Lung microvascular endothelial cell (primary cell): Measurements from ENCODE around the gene TSPAN7. TPM values are rescaled to one million over a fixed set of nuclear protein-coding genes. Genes with fewer than 3 reads are reported as not detected.

Source experiments
- DNase-seq, 2 donors: peaks; one replicate each; pipeline versions ENCODE4 v3.0.0 to v3.0.0-alpha.2; 2010; ENCODE audit warnings: low read depth in 2 of 2
- total RNA-seq: library from RNA; depleted of rRNA; stranded (reverse); fragments of >200 nt; gene quantifications from 2 replicates; pipeline ENCODE4 v1.2.1, GENCODE V29; 2014

Gene TSPAN7
- total RNA-seq, 1 donor from 2014 or later: 38.1 TPM

DNA sequence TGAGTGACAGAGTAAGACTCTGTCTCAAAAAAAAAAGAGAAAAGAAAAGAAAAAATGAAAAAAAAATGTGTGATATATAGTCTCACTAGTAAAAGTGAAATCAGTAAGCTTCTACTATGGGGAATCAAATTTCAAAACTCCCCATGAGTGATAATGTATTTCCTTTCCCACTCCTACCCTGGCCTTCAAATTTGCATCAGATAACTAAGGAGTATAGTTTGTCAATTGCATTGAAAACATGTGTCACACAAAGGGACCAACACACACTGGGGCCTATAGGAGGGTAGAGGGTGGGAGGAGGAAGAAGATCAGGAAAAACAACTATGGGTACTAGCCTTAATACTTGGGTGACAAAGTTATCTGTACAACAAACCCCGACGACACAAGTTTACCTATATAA lies 118.4 kb downstream of the TSPAN7 start:
- DNase-seq: no peak

DNA sequence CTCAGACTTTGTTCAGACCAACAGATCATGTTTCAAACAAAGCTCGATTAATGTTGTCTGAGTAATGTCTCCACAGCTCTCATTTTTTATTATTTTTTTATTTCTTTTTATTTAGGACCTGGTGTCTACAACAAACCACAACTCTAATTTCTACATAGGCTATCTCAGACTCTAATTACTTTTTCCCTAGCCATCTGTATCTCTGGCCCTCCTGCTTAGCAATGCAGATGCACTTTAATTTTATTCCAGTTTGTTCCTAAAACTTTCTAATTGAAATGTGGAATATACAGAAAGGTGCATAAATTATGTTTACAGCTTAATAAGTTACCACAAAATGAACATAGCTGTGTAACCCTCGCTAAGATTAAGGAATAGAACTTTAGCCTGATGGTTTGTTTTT lies 120.8 kb downstream of the TSPAN7 start:
- no peak for DNase-seq

- DNase-seq: no peak
Measured at GRCh38 chrX:38692961-38693360, 131.6 kb downstream of the TSPAN7 start.

DNA sequence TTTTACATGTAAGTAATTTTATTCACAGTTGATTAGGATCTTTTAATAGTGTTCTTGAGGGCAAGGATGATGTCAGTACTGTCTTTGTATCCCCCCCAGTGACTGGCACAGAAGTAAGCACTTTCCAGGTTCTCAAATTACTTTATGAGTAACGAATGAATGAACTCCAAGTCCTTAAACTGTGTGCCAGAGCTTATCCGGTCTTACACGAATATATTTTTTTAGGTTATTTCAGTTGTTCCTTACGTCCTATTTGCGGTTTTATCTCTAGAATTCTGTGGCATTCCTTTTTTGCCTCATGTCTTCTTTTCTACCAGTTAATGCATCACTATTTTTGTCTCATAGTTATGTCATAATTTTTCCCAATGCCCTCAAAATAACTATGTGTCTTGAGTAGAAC lies 133.1 kb downstream of the TSPAN7 start:
- DNase-seq: no peak

DNA sequence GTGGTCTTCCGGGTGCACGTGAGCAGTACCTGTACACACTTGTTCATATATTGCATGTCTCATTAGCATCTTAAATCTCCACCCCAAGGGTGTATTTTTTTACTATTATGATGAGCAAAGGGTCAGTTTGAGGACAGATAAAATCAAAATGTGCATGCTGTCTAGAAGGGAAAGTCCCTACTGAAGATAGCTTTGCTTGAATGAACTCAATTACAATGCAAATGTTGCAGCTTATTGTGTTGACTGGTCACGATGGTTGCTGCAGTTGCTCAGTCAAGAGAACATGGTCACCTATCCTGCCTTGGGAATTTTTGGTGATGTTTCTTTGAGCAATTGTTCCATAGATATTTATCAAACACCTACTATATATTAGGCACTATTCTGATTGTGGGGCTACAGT lies 136.1 kb downstream of the TSPAN7 start:
- no peak for DNase-seq

GRCh38 chrX:38699121-38699520 lies 137.8 kb downstream of the TSPAN7 start:
- no peak for DNase-seq

GRCh38 chrX:38699696-38700095 lies 138.4 kb downstream of the TSPAN7 start:
- DNase-seq: no peak

- DNase-seq: no peak
Measured at GRCh38 chrX:38701073-38701472, 139.7 kb downstream of the TSPAN7 start.

GRCh38 chrX:38704146-38704882 lies 143.0 kb downstream of the TSPAN7 start:
- DNase-seq: no peak

DNA sequence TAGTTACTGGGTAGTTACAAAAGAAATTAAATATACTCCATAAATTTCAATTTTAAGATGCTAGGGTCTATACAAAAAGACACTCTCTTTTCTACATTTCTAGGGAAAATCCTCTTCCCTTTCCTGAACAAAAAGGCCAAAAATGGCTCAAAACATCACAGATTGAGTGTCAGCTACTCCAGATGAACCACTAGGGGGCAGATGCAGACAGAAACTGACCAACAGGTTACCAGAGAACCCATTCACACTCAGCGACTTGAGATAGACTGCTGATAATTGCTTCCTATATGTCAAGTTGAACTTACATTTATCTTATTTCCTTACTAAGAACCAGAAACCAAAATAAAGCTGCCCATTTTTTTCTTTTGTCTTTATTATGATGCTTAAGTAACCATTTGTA lies 156.5 kb downstream of the TSPAN7 start:
- peak; percentile 33 to 53 for DNase-seq

- no peak for DNase-seq
Measured at GRCh38 chrX:38718311-38718710, 157.0 kb downstream of the TSPAN7 start.

DNA sequence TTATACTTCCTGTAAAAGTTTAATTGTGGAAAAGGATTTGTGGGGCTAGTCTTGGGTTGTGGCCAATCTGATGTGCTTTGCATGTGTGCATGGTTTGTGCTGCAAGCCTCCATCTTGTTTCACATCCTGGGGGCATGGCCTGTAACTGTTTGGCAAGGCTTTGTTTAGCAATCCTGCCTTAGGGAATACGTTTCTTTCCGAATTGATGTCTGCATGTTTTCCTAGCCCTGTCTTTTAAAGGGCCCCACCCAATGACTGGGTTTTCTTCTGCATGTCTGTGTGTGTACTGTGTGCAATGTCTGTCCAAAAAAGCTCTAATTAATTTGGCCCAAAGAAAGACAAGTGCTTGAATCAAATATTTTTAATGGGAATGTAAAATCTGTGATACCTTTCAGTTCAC lies 165.3 kb downstream of the TSPAN7 start:
- DNase-seq: no peak

DNA sequence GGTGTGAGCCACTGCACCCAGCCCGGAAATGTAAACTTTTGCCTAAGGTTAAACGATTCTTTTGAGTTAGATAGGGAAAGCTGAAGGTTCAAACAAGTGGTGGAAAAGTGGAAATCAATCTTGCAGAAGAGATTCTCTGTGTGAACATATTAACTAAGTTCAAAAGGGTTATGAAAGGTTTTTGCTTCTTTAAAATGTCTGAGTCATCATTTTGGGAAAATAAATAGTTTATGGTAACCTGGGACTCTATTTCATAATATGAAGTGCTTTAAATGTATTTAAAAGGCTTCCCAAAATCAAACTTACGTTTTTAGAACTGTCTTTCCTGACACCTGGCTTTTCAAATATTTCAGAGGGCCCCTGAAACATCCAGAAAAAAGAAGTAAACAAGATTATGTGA lies 166.3 kb downstream of the TSPAN7 start:
- DNase-seq: no peak

DNA sequence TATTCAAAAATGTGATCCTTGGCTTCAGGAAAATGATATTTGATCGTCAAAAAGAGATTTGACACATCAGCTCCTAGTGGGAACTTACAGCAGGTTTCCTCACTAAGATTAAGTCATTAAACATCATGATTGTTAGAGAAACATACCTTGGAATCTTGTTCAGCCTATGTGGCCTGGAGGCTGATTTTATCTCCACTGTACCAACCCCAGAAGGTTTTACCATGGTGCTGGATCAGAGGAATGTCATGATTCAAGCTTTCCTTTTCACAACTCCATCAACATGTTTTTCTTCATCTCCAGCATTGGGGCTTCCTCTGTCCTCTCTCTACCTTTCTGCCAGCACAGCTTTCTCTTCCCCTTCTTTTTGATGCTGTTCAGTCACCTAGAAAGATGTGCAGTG lies 171.5 kb downstream of the TSPAN7 start:
- no peak for DNase-seq

Other genes starting within 250 kb of the TSPAN7 start
- gene RPGR, start 234.0 kb upstream of the TSPAN7 start, total RNA-seq: 29.2 and 44.8 TPM in 2 replicates
- gene OTC, start 208.9 kb upstream of the TSPAN7 start, total RNA-seq: 0.22 and 1.2 TPM in 2 replicates
- gene MID1IP1, start 239.9 kb downstream of the TSPAN7 start, total RNA-seq: 10.0 and 12.7 TPM in 2 replicates